Stimulated activated CD4-positive, alpha-beta T cell treated with anti-CD3 and anti-CD28 coated beads, Interleukin-2, amount 100 ng/mL, for 24 hours (primary cell): ENCODE data around the gene MFAP4.

Source experiments
- DNase-seq, 2 donors: peaks; one replicate each; pipeline ENCODE4 v3.0.0-alpha.2; 2020

Gene MFAP4

GRCh38 chr17:19386974-19387920, at the start of gene MFAP4:
Gene MFAP4 (minus strand): TSS chr17:19387190. CDS start chr17:19387155, 35 bp downstream.
- no peak for DNase-seq

GRCh38 chr17:19433727-19434340, 46.8 kb upstream of the MFAP4 start:
- DNase-seq, result no peak

DNA sequence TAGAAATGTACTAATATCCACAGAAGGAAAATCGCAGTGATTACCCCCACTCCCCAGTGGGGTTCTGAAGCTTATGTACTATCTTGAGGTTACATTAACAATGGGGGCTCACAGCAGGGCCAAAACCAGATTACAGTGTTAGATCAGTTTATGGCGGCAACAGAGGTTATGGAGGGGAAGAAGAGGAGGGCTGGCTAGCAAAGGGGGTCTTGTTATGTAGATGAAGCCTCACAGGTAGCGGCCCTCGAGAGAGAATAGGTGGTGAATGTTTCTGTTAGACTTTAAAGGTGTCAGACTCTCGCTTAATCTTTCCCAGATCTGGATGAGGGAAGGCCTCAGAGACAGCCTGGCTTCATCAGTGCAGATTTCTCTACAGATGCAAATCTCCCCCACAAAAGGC, 46.3 kb upstream of the MFAP4 start:
- no peak for DNase-seq

- DNase-seq, result no peak
These were observed 44.7 kb upstream of the MFAP4 start for GRCh38 chr17:19431691-19432090.

DNA sequence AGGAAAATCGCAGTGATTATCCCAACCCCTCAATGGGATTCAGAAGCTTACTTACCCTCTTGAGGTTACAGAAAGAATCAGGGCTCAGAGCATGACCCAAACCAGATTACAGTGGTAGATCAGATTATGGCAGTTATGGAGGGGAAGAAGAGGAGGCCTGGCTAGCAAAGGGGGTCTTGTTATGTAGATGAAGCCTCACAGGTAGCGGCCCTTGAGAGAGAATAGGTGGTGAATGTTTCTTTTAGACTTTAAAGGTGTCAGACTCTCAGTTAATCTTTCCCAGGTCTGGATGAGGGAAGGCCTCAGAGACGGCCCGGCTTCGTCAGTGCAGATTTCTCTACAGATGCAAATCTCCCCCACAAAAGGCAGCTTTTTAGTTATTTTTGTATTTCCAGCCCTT, 39.6 kb upstream of the MFAP4 start:
- no peak for DNase-seq

- DNase-seq, result no peak
These were observed 38.2 kb upstream of the MFAP4 start for GRCh38 chr17:19424934-19425868.

GRCh38 chr17:19421926-19422325, 34.9 kb upstream of the MFAP4 start:
- no peak for DNase-seq

DNA sequence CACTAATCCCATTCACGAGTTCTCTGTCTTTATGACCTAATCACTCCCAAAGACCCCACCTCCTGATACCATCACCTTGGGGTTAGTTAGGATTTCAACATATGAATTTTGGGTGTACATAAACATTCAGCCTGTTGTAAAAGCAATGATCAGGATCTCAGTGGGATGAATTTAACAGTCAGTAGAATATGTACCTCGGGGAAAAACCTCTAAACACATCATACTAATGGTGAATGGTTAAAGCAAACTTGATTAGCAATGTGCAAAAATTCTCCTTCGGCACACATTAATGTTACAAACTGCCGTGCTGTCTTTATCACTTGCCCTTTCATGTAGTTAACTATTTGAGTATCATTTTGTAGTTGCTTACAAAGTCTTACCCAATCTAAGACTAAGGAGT, 34.2 kb upstream of the MFAP4 start:
- no peak for DNase-seq

GRCh38 chr17:19418251-19418992, 31.4 kb upstream of the MFAP4 start:
- DNase-seq, result no peak

DNA sequence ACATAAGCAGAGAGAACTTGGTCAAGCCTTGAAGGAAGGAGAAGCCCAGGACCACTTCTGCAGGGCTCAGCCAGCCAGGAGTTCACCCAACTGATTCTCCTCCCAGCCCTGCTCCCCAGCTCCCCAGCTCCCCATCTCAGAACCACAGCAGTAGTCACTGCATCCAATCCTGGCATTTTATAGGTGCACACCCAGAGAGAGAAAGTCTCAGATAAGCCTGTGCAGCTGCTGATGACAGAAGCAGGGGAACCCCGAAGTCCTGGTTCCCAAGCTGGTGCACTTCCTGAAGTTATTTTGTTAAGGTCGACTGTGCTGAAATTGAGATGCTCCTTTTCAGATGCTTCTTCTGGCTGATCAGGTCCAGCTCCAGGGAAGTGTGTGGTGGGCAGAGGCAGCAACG, 30.6 kb upstream of the MFAP4 start:
- DNase-seq, result no peak

DNA sequence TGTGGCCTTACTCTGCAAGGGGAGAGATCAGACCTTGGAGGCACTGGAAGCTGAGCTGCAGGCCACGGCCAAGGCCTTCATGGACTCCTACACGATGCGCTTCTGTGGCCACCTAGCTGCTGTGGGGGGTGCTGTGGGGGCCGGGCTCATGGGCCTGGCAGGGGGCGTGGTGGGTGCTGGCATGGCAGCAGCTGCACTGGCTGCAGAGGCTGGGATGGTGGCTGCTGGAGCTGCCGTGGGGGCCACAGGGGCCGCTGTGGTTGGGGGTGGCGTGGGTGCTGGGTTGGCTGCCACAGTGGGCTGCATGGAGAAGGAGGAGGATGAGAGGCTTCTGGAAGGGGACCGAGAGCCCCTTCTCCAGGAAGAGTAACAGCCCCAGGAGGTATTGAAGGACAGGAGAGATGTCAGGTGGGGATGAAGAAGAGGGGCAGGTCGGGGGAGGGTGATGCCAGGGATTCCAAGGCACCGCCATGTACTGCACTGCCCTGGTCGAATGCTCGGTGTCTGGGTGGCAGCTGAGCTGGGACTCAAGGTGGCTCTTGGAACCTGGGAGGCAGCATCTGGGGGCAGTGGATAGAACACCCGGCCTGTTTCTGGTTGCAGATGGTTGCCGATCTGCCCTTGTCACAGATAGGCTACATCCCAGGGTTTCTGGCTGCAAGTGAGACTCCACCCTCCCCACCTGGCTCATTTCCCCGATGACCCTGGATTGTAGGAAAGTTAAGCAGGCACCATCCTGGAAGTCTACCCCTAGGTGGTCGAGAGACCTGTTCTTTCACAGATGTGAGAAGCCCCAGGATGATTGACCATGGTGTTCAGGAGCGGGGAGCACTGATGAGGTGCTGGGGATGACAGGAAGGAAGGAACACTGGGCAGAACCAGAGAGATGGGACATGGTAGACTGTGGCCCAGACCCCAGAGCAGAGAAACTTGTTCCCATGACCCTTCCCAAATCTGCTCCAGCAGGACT, 29.1 kb upstream of the MFAP4 start:
- DNase-seq, result no peak

- no peak for DNase-seq
These were observed 28.3 kb upstream of the MFAP4 start for GRCh38 chr17:19415311-19415710.

DNA sequence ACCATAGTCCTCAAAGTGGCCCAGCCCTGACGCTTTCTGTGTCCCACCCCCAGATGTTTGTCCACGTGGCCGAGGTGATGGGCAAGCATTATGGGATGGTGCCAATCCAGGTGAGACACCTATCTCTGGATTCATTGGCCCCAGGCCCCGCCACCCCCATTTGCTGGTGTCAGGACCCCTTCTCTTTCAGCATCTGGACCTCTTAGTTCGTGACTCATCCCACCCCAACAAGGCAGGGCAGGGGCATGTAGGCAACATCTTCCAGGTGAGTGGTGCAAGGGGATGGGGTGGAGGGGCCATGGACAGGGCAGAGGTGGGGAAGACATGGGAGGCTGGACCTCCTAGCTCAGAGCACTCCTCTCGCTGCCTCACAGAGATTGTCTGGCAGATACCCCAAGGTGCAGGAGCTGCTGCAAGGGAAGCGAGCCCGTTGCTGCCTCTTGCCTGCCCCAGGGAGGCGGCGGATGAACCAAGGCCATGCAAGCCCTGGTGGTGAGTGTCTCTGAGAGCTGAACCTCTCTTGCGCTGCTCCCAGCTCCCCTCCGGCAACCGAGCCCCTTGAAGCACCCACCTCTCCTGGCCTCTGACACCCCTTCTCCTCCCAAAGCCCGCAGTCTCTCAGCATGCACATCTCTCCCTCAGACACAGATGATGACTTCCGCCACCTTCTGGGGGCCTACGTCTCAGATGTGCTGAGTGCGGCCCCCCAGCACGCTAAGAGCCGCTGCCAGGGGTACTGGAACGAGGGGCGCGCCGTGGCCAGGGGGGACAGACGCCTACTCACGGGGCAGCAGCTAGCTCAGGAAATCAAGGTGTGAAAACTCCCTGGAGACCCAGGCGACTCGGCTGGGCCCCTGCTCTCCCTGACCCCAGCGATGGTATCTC, 27.6 kb upstream of the MFAP4 start:
- DNase-seq, result no peak

- no peak for DNase-seq
These were observed 26.8 kb upstream of the MFAP4 start for GRCh38 chr17:19413761-19414160.

DNA sequence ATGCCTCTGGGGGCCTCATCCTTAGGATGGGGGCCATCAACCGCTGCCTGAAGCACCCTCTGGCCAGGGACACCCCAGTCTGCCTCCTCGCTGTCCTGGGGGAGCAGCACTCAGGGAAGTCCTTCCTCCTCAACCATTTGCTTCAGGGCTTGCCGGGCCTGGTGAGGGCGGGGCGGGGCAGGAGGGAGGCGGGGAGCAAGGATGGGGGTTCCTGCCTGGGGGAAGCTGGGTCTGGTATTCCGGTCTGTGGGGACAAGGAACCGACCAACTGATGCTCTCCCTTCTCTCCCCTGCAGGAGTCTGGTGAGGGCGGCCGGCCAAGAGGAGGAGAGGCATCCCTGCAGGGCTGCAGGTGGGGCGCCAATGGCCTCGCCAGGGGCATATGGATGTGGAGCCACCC, 26.0 kb upstream of the MFAP4 start:
- no peak for DNase-seq

- no peak for DNase-seq
These were observed 25.5 kb upstream of the MFAP4 start for GRCh38 chr17:19412510-19412909.

- no peak for DNase-seq
These were observed 24.6 kb upstream of the MFAP4 start for GRCh38 chr17:19411631-19412030.

GRCh38 chr17:19410875-19411620, 24.1 kb upstream of the MFAP4 start, which contains the start of gene RNF112:
Gene RNF112 (plus strand): TSS chr17:19411232. CDS start chr17:19411409, 177 bp downstream.
- no peak for DNase-seq

- no peak for DNase-seq
These were observed 23.1 kb upstream of the MFAP4 start for GRCh38 chr17:19410091-19410490.
